A673 (cell line): ENCODE results near the gene SPATA9. TPM values are rescaled to one million over a fixed set of nuclear protein-coding genes. Genes with fewer than 3 reads are reported as not detected.

Source experiments
- BruUV-seq: library from RNA; stranded (reverse); fragments of 400-500 nt; replicated peaks from 2 replicates; lab custom pipeline; 2021; lab: Mats Ljungman, UMichigan
- CTCF ChIA-PET: fragments of 300-600 bp; sonication (Branson Sonifier 250); formaldehyde crosslinking; loops from one replicate; lab custom pipeline; 2022; ENCODE audit warnings: antibody characterized with exemption; lab: Charles Lee
- POLR2A ChIA-PET: fragments of 300-600 bp; sonication (Branson Sonifier 250); formaldehyde crosslinking; loops from one replicate; lab custom pipeline; 2022; ENCODE audit warnings: antibody characterized with exemption; ENCODE audit not compliant: low non-redundant PET; lab: Charles Lee
- DNase-seq: peaks from one replicate; pipeline ENCODE4 v3.0.0-alpha.2; 2015; ENCODE audit warnings: low spot score
- H3K27ac ChIP-seq: fragments of 200-600 bp; sonication (generic); 2 replicates; pipeline ENCODE4 v1.5.1; 2016; ENCODE audit warnings: mixed run types, low read depth, mild to moderate bottlenecking, mixed read lengths, antibody characterized with exemption, low read length; ENCODE audit not compliant: poor library complexity, severe bottlenecking
- H3K27me3 ChIP-seq: fragments of 200-600 bp; sonication (generic); replicated peaks from 2 replicates; pipeline ENCODE4 v1.6.1; 2017; ENCODE audit warnings: mixed run types, low read depth, mild to moderate bottlenecking, mixed read lengths, antibody characterized with exemption, low read length; ENCODE audit not compliant: insufficient read depth, poor library complexity
- H3K36me3 ChIP-seq: fragments of 200-600 bp; sonication (generic); 2 replicates; pipeline ENCODE4 v1.6.1; 2016; ENCODE audit warnings: mixed run types, mild to moderate bottlenecking, mixed read lengths, antibody characterized with exemption, low read length; ENCODE audit not compliant: insufficient read depth, poor library complexity, severe bottlenecking
- H3K4me1 ChIP-seq: fragments of 200-600 bp; sonication (generic); 2 replicates; pipeline ENCODE4 v1.6.1; 2017; ENCODE audit warnings: mixed run types, mild to moderate bottlenecking, mixed read lengths, antibody characterized with exemption, low read length; ENCODE audit not compliant: insufficient read depth, poor library complexity, severe bottlenecking
- H3K4me3 ChIP-seq: fragments of 200-600 bp; sonication (generic); 2 replicates; pipeline ENCODE4 v1.5.1; 2016; ENCODE audit warnings: low read depth, mixed run types, mild to moderate bottlenecking, mixed read lengths, low read length; ENCODE audit not compliant: poor library complexity, severe bottlenecking
- H3K9me3 ChIP-seq: fragments of 200-600 bp; sonication (generic); 2 replicates; pipeline ENCODE4 v1.6.1; 2016; ENCODE audit warnings: mixed run types, low read depth, mild to moderate bottlenecking, mixed read lengths, antibody characterized with exemption, low read length; ENCODE audit not compliant: poor library complexity, severe bottlenecking
- EZH2 ChIP-seq: fragments of 200-600 bp; sonication (generic); IDR thresholded peaks from 2 replicates; pipeline ENCODE4 v1.6.1; 2017; ENCODE audit warnings: borderline replicate concordance, low read depth, mild to moderate bottlenecking, mixed read lengths, antibody characterized with exemption, low read length; ENCODE audit not compliant: poor library complexity, severe bottlenecking
- intact Hi-C: fragments of 100-400 bp; cut with micrococcal nuclease; formaldehyde crosslinking; loops from one replicate; pipeline ENCODE4 v1.10.0; 2022; ENCODE audit not compliant: unreplicated experiment
- total RNA-seq: library from RNA; stranded (reverse); gene quantifications from 2 replicates; pipeline ENCODE4 v1.2.3, GENCODE V29; 2021
- TF ChIP-seq, protein P1 (sequence below): fragments of 300-800, 200-600 bp; sonication (generic); conservative IDR thresholded peaks from 2 replicates; pipeline ENCODE4 v1.5.1; 2017; ENCODE audit warnings: low read depth, mild to moderate bottlenecking, antibody characterized with exemption, low read length, moderate library complexity, mixed read lengths

Gene SPATA9
- total RNA-seq, 1 experiment from 2014 or later: not detected

GRCh38 chr5:95730730-95731570 is 48.2 kb upstream of the SPATA9 start, which contains the start of gene RHOBTB3:
Gene RHOBTB3 (plus strand): TSS chr5:95731336. CDS start chr5:95731683, 347 bp downstream.
- Histone ChIP-seq H3K4me1 (peaks cover 7% of the 10 kb centered on the region), H3K36me3 (no peaks in the 10 kb centered on the region), H3K27ac (peak within 1 kb of the TSS; percentile 82), H3K4me3 (peak within 1 kb of the TSS; percentile 81), H3K9me3 (no peaks in the 10 kb centered on the region), H3K27me3 (no peaks in the 10 kb centered on the region)
- intact Hi-C loops: loop anchor here (5.0 kb wide), 1 partner anchor 84 kb away; the partner anchor contains the start of gene RFESD
- ChIA-PET POLR2A (no interaction called here), CTCF (no interaction called here)
- BruUV-seq: no TSS peak
- peak; percentile 81 for DNase-seq
- TF ChIP-seq EZH2: no peak
- TF ChIP-seq, protein P1, sequence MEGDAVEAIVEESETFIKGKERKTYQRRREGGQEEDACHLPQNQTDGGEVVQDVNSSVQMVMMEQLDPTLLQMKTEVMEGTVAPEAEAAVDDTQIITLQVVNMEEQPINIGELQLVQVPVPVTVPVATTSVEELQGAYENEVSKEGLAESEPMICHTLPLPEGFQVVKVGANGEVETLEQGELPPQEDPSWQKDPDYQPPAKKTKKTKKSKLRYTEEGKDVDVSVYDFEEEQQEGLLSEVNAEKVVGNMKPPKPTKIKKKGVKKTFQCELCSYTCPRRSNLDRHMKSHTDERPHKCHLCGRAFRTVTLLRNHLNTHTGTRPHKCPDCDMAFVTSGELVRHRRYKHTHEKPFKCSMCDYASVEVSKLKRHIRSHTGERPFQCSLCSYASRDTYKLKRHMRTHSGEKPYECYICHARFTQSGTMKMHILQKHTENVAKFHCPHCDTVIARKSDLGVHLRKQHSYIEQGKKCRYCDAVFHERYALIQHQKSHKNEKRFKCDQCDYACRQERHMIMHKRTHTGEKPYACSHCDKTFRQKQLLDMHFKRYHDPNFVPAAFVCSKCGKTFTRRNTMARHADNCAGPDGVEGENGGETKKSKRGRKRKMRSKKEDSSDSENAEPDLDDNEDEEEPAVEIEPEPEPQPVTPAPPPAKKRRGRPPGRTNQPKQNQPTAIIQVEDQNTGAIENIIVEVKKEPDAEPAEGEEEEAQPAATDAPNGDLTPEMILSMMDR: no peak

GRCh38 chr5:95730011-95730700 is 47.4 kb upstream of the SPATA9 start:
- peaks cover 15% of the 10 kb centered on the region for H3K4me1 ChIP-seq
- no peaks in the 10 kb centered on the region for H3K27me3 ChIP-seq

More at GRCh38 chr5:95730011-95730700, 47.4 kb upstream of the SPATA9 start:
- no peaks in the 10 kb centered on the region for H3K9me3 ChIP-seq
- DNase-seq: no peak
- POLR2A ChIA-PET: no interaction called here
- intact Hi-C loops: loop anchor here (5.0 kb wide), 1 partner anchor 83 kb away; the partner anchor contains the start of gene RFESD
- TF ChIP-seq, protein P1: no peak
- TF ChIP-seq EZH2: no peak
- H3K4me3 ChIP-seq: peak overlapping the region; percentile 81
- no peaks in the 10 kb centered on the region for H3K36me3 ChIP-seq
- CTCF ChIA-PET: no interaction called here
- H3K27ac ChIP-seq: peak overlapping the region; percentile 82
- no TSS peak for BruUV-seq
